Heart left ventricle (tissue), 16 donors: ENCODE data around the gene ANTXRL. TPM values are rescaled to one million over a fixed set of nuclear protein-coding genes. Genes with fewer than 3 reads are reported as not detected.

Source experiments
- ATAC-seq, 4 donors: fragments of 200-7000 bp; cut with Tn5 transposase; one replicate each; pipeline ENCODE4 v1.9.1; 2020 to 2022; ENCODE audit warnings: moderate library complexity in 4 of 4, mild to moderate bottlenecking in 3 of 4, moderate number of reproducible peaks in 1 of 4
- DNase-seq, 5 donors: peaks; one replicate each; pipeline ENCODE4 v3.0.0-alpha.2; 2020
- H3K27ac ChIP-seq, 12 donors: fragments of 200-600 bp; sonication (generic) in 4 of 12; one replicate each; pipeline versions ENCODE4 v1.5.0 to v1.8.0; 2016 to 2022; ENCODE audit warnings: mild to moderate bottlenecking in 2 of 12
- H3K27me3 ChIP-seq, 9 donors: fragments of 200-600 bp; sonication (generic) in 2 of 9; one replicate each; pipeline versions ENCODE4 v1.5.1 to v1.8.0; 2016 to 2022; ENCODE audit warnings: mild to moderate bottlenecking in 3 of 9
- H3K36me3 ChIP-seq, 9 donors: fragments of 200-600 bp; sonication (generic) in 2 of 9; one replicate each; pipeline versions ENCODE4 v1.5.0 to v1.8.0; 2018 to 2022; ENCODE audit warnings: mild to moderate bottlenecking in 2 of 9
- H3K4me1 ChIP-seq, 12 donors: fragments of 200-600 bp; sonication (generic) in 4 of 12; one replicate each; pipeline versions ENCODE4 v1.5.0 to v1.8.0; 2016 to 2022; ENCODE audit warnings: mild to moderate bottlenecking in 3 of 12
- H3K4me3 ChIP-seq, 12 donors: fragments of 200-600 bp; sonication (generic) in 4 of 12; one replicate each; pipeline versions ENCODE4 v1.5.0 to v1.8.0; 2017 to 2022; ENCODE audit warnings: mild to moderate bottlenecking in 9 of 12, moderate library complexity in 4 of 12
- H3K9me3 ChIP-seq, 12 donors: fragments of 200-600 bp; sonication (generic) in 4 of 12; one replicate each; pipeline versions ENCODE4 v1.5.0 to v1.8.0; 2016 to 2022; ENCODE audit warnings: mild to moderate bottlenecking in 1 of 12
- POLR2A ChIP-seq, 2 donors: fragments of 450-650 bp; IDR thresholded peaks; one replicate each; pipeline ENCODE4 v1.6.1; 2017; ENCODE audit warnings: antibody characterized with exemption in 2 of 2, mild to moderate bottlenecking in 2 of 2, moderate library complexity in 2 of 2
- WGBS, 4 donors: extraction: QIAGEN DNeasy Blood & Tissue Kit in 2 of 4; methylation state at CpG; one replicate each; pipeline versions ENCODE4 v1.1.5 to v1.1.7; 2013 to 2018; 5-methylcytosine and 5-hydroxymethylcytosine counted together
- intact Hi-C, 10 donors: fragments of 100-400 bp; cut with DNase I; formaldehyde crosslinking; loops; one replicate each; pipeline versions ENCODE4 v1.11.1 to v1.14.2; 2022
- polyA plus RNA-seq, 2 donors: library from polyadenylated mRNA; stranded (reverse); fragments of 200-250 nt; gene quantifications; one replicate each; pipeline ENCODE4 v1.2.3, GENCODE V29; 2013
- total RNA-seq, 9 donors: library from RNA; depleted of rRNA in 2 of 9; stranded (reverse); fragments of >200 nt in 2 of 9; fragmentation: NEBNext Ultra II Directional in 3 of 9; extraction: Animal tissue kit (Norgen Biotek cat#: 25700) in 3 of 9; gene quantifications; one replicate each; pipeline versions ENCODE4 v1.1.0 to v1.2.4, GENCODE V29; 2016 to 2023
- TF ChIP-seq, protein P1 (sequence below), 12 donors: fragments of 200-600 bp; sonication (generic) in 4 of 12; IDR thresholded peaks; one replicate each; pipeline versions ENCODE4 v1.5.0 to v1.8.0; 2018 to 2022; ENCODE audit warnings: antibody characterized with exemption in 12 of 12, mild to moderate bottlenecking in 5 of 12
- donor health status: ischemic (EF 13 %, LVEDD 7.1; RV severe dilation, severe dysfunction).
- donor health status: healthy with polysubstance abuse.
- donor health status: DM: no; HTN: yes; CAD: no.
- donor health status: DM: no; HTN: no; CAD: no.
- donor health status: ischemic (EF 25% LVEDD 6.9; RV normal size, moderate dysfunction).
- donor health status: ischemic (EF 25% LVEDD 5.7; RV mildly dilated, moderate dysfunction).
- donor health status: healthy.
- donor health status: DM: yes; HTN: yes; CAD: no.
- donor health status: ischemic (EF 35%, LVEDD 5.7; RV mildly dilated, moderate dysfunction).
- donor health status: nonischemic (EF 11% LVEDD 7.7; RV severe dilation, severe dysfunction).
- donor health status: DM: yes; HTN: yes; CAD: no.
- donor health status: PGD.
- donor health status: ischemic (EF 29% LVEDD 5.4; RV normal size, mild dysfunction).
- donor health status: nonischemic (EF 23%, LVEDD 6.1; RV moderate dilation, normal function).

The ANTXRL gene
- total and polyA plus RNA-seq, 11 donors, result 0.42 to 0.99 (median 0.90) TPM; not detected in 8

DNA sequence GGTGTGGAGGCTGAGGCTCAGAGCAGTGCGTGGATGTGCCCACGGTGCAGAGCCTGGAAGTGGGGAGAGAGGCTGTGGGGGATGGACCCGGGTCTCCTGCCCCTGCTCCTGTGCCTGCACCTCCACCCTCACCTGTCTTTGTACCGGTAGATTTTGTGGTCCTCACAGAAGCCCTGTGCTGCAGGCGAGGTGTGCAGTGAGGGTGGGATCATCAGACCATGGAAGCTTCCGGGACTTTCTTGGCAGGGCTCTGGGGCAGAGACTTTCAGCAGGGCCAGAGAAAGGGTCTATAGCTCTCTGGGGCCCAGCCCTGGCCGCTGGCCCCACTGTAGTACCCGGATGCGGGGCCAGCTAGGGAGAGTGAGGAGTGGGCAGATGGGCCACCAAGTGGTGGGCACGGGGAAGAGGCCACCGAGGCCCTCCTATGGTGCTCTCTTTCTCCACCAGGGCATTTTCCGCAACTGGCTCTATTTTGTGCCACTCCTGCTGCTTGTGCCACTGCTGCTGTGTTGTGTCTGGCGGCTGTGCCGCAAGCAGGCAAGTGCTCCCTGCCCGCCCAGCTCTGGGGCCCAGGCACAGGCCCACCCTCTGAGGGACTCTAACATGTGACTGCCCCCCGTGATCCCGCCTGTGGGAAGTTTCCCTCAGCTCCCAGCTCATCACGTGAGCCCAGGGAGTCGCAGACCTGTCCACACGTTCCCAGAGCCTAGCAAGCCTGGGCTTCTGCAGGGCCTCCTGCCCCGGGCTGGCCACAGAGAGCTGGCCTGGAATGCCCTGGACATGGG, 22.1 kb downstream of the ANTXRL start:
- Histone ChIP-seq H3K4me1 (peaks cover 0 to 4% (median 0%) of the 10 kb centered on the region in 12 donors), H3K36me3 (no peaks in the 10 kb centered on the region), H3K9me3 (no peaks in the 10 kb centered on the region), H3K27ac (peak overlapping the region in 1 of 12 donors; percentile 39), H3K4me3 (no peak overlapping the region), H3K27me3 (no peaks in the 10 kb centered on the region)
- ATAC-seq (peak; percentile 47 to 82 (median 72)), DNase-seq (peak in 2 of 5 donors; percentile 24 to 48)
- intact Hi-C loops, result loop anchor here in 1 of 10 donors (10.0 kb wide), 1 partner anchor 54 kb away; no protein-coding TSS in a partner anchor
- no peak for TF ChIP-seq POLR2A (IDR thresholded peaks at IDR 0.05)
- TF ChIP-seq, protein P1, sequence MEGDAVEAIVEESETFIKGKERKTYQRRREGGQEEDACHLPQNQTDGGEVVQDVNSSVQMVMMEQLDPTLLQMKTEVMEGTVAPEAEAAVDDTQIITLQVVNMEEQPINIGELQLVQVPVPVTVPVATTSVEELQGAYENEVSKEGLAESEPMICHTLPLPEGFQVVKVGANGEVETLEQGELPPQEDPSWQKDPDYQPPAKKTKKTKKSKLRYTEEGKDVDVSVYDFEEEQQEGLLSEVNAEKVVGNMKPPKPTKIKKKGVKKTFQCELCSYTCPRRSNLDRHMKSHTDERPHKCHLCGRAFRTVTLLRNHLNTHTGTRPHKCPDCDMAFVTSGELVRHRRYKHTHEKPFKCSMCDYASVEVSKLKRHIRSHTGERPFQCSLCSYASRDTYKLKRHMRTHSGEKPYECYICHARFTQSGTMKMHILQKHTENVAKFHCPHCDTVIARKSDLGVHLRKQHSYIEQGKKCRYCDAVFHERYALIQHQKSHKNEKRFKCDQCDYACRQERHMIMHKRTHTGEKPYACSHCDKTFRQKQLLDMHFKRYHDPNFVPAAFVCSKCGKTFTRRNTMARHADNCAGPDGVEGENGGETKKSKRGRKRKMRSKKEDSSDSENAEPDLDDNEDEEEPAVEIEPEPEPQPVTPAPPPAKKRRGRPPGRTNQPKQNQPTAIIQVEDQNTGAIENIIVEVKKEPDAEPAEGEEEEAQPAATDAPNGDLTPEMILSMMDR (IDR thresholded peaks at IDR 0.05), result no peak
- 68 to 91% (median 83%) methylated on average over 15 to 21 of the region's 21 CpGs for WGBS, 4 donors

DNA sequence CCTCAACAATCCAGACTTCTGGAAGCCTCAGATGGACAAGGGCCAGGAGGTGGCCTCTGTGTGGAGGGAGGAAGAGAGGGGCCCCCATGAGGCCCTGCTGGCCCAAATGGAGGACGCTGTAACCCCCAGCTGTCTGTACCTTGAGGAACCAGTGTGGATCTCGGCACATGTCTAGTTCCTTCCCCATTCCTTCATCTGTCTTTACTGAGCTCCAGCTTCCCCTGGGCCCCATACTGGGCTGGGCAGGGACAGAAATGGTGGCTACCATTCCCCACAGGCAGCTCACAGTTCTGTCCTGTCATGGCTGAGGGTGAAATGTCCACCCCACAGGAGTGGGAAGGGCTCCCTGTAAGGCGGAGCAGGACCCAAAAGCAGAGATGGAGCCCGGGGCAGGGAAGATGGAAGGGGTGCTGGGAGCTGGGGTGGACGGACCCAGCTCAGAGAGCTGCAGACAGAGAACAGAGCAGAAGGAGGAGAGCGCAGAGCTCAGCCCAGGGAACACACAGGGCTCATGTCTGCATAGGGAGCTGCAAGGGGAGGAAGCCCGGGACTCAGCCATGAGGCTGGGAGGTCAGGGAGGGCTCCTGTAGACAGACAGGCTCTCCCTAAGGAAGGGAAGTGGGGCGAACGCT, 22.8 kb downstream of the ANTXRL start:
- WGBS, 4 donors, result 81 to 89% (median 88%) methylated on average over 9 of the region's 9 CpGs
- no peak for TF ChIP-seq POLR2A (IDR thresholded peaks at IDR 0.05)
- TF ChIP-seq, protein P1 (IDR thresholded peaks at IDR 0.05), result no peak
- Histone ChIP-seq H3K36me3 (no peaks in the 10 kb centered on the region), H3K9me3 (no peaks in the 10 kb centered on the region), H3K4me3 (no peak overlapping the region), H3K27ac (peak overlapping the region in 1 of 12 donors; percentile 39), H3K4me1 (peaks cover 0 to 4% (median 0%) of the 10 kb centered on the region in 12 donors), H3K27me3 (no peaks in the 10 kb centered on the region)
- intact Hi-C loops, result loop anchor here in 2 of 10 donors (2.0 to 10.0 kb wide), 2 partner anchors 55 to 59 kb away; no protein-coding TSS in a partner anchor
- ATAC-seq (peak in 2 of 4 donors; percentile 3 to 31), DNase-seq (no peak)

DNA sequence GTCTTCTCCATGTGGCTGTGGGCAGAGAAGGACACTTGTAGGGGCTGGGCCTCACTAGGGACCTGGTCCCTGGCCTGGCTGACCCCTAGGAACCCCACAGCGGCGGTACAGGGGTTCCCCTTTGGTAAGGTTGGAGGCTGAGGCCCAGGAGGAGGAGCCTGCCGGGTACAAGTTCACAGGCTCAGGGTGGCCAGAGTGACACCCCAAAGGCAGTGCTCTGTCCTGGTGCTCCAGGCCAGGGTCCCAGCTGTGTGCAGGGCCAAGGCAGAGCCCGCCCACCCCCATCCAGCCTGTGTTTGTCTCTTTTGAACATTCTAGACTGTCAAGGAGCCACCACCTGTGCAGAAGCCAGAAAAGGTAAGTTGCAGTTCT, 23.3 kb downstream of the ANTXRL start:
- TF ChIP-seq, protein P1 (IDR thresholded peaks at IDR 0.05), result no peak
- TF ChIP-seq POLR2A (IDR thresholded peaks at IDR 0.05), result no peak
- ATAC-seq, result no peak
- DNase-seq, result peak in 1 of 5 donors; percentile 40
- 90 to 94% (median 94%) methylated on average over 3 to 4 of the region's 4 CpGs for WGBS, 4 donors
- Histone ChIP-seq H3K4me3 (no peak overlapping the region), H3K36me3 (no peaks in the 10 kb centered on the region), H3K4me1 (peaks cover 0 to 4% (median 0%) of the 10 kb centered on the region in 12 donors), H3K9me3 (no peaks in the 10 kb centered on the region), H3K27ac (no peak overlapping the region), H3K27me3 (no peaks in the 10 kb centered on the region)
- intact Hi-C loops, result loop anchor here in 1 of 10 donors (2.0 kb wide), 1 partner anchor 59 kb away; no protein-coding TSS in a partner anchor

DNA sequence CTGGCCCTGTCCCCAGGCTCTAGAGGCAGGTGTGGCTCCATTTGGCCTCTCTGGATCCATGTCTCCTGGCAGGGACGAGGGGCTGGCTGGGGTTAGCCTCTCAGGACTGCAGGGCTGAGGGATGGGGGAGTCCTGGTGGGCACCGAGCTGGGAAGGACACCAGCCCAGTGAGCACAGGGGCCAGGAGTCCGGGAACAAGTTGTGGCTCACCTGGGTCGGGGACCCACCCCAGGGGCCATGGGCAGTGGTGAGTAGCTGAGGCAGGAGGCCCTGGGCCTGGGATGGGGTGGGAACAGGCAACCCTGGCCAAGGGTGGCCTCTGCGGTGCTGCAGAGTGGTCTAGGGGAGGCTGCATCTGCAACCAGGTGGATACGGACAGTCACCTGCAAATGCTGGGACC, 24.1 kb downstream of the ANTXRL start:
- intact Hi-C loops, result loop anchor here in 1 of 10 donors (2.0 kb wide), 1 partner anchor 60 kb away; no protein-coding TSS in a partner anchor
- TF ChIP-seq POLR2A (IDR thresholded peaks at IDR 0.05), result no peak
- TF ChIP-seq, protein P1 (IDR thresholded peaks at IDR 0.05), result no peak
- no peak overlapping the region for H3K27ac ChIP-seq
- no peaks in the 10 kb centered on the region for H3K36me3 ChIP-seq
- no peak for ATAC-seq
- WGBS, 4 donors, result 88 to 94% (median 90%) methylated on average over 3 to 6 of the region's 6 CpGs
- H3K9me3 ChIP-seq, result no peaks in the 10 kb centered on the region
- H3K27me3 ChIP-seq, result no peaks in the 10 kb centered on the region
- peak in 1 of 5 donors; percentile 40 for DNase-seq
- H3K4me1 ChIP-seq, result peaks cover 0 to 4% (median 0%) of the 10 kb centered on the region in 12 donors
- no peak overlapping the region for H3K4me3 ChIP-seq
